ENCODE measurements around the gene KIAA0319L. TPM values are rescaled to one million over a fixed set of nuclear protein-coding genes. Genes with fewer than 3 reads are reported as not detected.
A peak's percentile ranks its signal among the peaks of the same experiment; 100 is the strongest.
"Not testable (repeated sequence)": the region's sequence is repeated elsewhere in the genome, so short reads cannot be mapped to it uniquely, and the experiment has no call there.

The KIAA0319L gene
- total RNA-seq, 1 donor from 2014 or later = 28.2 TPM

- no peak for ATAC-seq
Measured at GRCh38 chr1:35580949-35581388, 23.8 kb upstream of the KIAA0319L start.

DNA sequence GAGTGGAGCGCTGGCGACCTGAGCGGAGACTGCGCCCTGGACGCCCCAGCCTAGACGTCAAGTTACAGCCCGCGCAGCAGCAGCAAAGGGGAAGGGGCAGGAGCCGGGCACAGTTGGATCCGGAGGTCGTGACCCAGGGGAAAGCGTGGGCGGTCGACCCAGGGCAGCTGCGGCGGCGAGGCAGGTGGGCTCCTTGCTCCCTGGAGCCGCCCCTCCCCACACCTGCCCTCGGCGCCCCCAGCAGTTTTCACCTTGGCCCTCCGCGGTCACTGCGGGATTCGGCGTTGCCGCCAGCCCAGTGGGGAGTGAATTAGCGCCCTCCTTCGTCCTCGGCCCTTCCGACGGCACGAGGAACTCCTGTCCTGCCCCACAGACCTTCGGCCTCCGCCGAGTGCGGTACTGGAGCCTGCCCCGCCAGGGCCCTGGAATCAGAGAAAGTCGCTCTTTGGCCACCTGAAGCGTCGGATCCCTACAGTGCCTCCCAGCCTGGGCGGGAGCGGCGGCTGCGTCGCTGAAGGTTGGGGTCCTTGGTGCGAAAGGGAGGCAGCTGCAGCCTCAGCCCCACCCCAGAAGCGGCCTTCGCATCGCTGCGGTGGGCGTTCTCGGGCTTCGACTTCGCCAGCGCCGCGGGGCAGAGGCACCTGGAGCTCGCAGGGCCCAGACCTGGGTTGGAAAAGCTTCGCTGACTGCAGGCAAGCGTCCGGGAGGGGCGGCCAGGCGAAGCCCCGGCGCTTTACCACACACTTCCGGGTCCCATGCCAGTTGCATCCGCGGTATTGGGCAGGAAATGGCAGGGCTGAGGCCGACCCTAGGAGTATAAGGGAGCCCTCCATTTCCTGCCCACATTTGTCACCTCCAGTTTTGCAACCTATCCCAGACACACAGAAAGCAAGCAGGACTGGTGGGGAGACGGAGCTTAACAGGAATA, 20.1 kb upstream of the KIAA0319L start:
- peak; percentile 58 for ATAC-seq

DNA sequence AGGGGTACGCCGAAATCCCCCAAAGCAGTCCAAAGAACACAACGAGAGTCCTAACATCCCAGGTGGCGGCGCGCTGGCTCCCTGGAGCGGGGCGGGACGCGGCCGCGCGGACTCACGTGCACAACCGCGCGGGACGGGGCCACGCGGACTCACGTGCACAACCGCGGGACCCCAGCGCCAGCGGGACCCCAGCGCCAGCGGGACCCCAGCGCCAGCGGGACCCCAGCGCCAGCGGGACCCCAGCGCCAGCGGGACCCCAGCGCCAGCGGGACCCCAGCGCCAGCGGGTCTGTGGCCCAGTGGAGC, 19.5 kb upstream of the KIAA0319L start:
- ATAC-seq = not testable (repeated sequence)

DNA sequence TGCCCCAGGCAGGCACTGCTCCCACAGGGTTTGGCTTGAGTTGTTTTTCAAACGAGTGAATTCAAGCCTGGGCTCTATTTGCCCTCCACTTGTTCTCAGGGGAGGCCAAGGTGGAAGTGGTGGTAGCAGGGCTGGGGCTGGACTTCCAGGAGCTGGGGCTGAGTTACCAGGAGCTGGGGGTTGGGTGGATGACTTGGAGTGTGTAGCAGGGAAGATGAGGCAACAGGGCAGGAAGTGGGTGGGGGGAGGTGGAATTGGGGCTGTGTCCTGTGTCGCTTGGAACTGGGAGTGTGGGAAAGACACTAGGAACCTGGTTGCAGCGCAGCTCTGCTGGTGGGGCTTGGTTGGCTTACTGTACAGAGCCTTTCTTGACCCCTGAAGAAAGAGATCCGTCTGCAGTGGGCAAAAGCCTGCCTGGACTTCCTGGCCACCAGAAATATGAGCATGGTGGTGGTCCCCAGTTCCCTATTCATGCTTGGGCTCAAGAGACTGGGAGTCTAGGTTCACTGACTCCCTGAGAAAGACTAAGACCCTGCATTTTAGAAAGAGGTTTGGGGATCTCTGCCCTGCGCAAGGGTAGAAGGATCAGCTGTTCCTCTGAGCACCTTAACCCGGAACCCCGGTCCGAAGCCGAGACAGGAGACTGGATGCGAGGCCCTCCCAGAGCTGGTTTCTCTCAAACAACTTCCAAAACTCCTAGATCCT, 19.0 kb upstream of the KIAA0319L start:
- ATAC-seq = no peak

DNA sequence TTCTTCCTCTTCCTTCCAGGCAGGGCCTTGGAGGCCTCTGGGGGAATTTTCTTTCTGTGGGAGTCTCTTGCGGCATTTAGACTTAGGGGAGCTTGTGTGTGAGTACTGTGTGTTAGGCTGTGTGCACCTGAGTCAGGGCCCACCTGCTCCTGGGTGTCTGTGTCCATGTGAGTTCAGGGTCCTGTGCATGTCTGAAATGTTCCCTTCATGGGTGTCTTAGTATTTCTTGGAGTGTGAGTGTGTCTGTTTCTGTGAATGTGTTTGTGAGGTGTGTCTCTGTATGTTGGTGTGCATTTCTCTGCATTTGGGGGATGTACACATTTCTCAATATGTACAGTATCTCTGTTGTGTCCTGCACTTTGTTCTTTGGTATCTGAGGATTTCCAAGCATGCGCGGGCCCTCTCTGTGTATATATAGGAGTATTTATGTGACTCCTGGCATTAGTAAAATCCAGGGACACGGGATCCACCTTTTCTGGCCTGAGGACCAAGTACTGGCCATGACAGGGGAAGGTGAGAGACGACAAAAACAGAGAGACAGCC, 18.3 kb upstream of the KIAA0319L start:
- ATAC-seq = no peak

DNA sequence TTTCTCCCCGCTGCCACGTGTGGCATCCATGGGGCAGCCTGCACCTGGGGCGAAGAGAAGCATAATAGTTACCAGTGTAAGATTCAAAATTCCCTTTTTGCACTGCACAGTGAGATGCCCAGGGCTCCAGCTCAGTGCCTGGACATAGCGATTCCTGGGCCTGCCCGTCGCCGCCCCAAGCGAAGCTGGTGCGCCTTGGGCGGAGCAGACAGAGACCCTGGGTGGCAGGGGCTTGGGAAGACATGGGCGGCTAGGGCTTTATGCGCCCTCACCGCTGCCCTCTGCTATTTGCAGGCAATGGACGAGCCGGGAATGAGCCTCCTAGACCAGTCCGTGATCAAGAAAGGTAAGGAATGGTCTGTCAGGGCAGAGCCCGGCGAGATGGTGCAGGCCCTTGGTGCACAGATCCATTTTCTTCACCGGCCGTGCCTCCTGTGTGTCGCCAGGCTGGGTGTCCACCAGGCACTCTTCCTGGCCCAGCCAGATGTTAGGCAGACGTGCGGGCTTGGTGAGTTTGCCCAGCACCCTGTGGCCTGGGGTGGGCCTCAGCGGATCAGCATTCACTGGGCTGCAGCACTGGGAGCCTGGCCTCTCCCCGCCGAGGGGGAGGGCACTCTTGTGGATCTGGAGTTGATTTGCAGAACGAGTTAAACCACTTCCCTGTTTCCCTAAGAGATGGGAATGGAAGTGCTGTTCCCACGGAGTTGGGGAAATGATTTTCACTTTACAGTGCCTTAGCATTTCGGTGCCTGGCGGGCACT, 17.6 kb upstream of the KIAA0319L start:
- ATAC-seq = peak; percentile 17

DNA sequence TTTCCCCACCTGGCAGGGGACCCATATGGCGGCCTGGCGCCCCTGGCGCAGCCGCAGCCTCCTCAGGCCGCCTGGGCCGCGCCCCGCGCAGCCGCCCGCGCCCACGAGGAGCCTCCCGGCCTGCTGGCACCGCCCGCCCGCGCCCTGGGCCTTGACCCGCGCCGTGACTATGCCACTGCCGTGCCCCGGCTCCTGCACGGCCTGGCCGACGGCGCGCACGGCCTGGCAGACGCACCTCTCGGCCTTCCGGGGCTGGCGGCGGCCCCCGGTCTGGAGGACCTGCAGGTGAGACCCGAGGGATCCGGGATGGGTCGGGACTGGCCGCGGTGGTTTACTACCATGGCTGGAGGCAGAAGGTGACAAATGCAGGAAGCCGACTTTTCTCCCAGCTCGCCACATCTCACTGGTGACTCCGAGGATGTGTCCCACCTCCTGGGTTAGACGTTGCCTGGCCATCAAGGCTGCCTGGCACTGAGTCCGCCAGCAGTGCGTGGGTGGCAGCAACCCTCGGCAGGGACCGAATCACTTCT, 17.0 kb upstream of the KIAA0319L start:
- no peak for ATAC-seq

DNA sequence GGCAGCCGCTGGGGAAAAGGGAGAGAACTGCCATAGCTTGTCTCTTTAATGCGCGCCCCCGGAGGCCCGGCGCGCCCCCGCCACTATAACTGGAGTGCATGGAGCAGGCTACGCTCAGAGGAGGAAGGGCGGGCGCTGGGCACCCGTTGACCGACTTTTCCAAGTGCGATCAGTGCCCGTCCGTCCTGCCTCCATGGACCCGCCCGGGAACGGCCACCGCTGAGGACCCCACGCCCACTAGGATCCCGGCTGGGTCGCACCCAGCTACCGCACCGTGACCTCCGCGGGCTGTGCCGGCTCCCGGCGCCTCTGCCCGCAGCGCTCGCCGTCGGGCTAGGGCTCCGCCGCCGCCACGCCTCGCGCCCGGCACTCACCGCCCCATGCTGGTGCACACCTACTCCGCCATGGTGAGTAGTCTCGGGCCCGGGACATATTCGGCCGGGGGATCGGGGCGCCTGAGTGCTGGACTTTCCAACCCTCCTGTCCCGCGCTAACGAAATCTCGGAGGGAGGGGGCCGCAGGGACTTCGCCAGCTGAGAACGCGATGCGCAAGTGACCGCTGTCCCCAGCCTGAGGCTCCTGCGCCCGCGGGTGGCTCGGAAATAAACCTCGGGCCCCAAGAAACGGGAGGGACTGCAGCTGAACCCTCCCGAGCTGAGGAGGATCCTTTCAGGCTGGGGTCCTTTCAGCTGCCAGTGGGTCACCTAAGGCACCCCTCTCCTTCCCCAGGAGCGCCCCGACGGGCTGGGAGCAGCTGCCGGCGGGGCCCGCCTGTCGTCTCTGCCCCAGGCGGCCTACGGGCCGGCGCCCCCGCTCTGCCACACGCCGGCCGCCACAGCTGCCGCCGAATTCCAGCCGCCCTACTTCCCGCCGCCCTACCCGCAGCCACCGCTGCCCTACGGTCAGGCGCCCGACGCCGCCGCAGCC, 16.3 kb upstream of the KIAA0319L start, which contains the start of gene TFAP2E:
TSS of gene TFAP2E (plus strand) at position 117 of the 927 bp plus-strand sequence. CDS start at position 381, 264 bp downstream.
- ATAC-seq = peak; percentile 38

GRCh38 chr1:35572296-35572695, 15.1 kb upstream of the KIAA0319L start:
- ATAC-seq = peak; percentile 19

- no peak for ATAC-seq
Measured at GRCh38 chr1:35571263-35571662, 14.1 kb upstream of the KIAA0319L start.

- ATAC-seq = no peak
Measured at GRCh38 chr1:35570589-35571137, 13.5 kb upstream of the KIAA0319L start.

DNA sequence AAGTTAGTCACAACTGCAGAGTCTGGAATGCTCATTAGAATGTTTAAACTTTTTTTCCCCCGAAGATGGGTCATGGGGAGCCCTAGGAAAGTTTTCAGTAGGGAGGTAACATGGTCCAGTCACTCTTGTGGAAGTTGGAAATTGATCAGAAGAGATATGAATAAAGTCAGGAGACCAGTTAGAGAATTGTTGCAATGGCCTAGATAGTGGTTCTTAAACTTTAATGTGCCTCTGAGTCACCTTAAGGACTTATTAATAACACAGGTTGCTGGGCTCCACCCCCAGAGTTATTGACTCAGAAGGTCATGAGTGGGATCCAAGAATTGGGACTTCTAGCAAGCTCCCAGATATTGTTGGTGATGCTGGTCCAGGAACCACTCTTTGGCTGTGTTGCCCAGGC, 12.7 kb upstream of the KIAA0319L start:
- ATAC-seq = no peak

DNA sequence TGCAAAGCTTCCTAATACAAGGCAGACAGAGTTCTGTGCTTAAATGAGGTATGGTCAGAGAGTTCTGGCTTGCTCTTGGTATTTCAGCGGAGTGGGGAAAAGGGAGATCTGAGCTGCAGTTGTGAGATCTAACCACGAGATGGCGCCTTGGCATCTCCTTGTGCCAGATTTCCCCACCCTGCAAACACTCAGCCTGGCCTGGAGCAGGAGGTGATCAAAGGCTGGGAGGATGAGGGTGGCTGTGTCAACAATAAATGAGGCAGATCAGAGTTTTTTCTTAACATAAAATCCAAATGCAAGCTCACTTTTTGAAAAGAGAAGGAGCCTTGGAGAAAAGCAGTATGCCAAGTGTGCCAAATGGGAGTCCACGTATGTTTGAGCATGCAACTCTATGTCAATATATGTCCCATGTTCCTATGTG, 11.8 kb upstream of the KIAA0319L start:
- ATAC-seq = peak; percentile 40

DNA sequence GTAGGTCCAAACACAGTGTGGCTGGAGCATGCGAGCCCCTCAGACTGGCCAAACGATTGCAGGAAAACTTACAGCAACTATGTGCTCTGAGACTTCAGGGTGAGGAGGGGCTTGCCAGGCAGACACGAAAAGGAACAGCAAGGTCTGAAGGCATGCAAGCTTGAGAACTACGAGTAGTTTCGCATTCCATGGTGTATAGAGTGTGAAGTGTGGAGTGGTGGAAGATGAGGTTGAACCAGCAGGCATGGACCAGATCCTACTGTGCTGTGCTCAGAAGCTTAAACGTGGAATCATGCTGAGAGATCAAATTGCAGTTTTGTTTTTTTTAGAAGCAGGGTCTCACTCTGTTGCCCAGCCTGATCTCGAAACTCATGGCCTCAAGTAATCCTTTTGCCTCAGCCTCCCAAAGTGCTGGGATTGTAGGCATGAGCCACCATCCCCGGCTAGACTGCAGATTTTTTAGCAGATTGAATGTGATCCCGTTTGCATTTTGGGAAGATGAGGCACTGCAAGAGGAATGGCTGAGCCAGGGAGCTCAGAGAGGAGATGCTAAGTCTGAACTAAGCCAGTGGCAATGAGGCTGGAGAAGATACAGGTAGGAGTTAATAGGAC, 10.8 kb upstream of the KIAA0319L start:
- no peak for ATAC-seq

GRCh38 chr1:35565742-35566133, 8.5 kb upstream of the KIAA0319L start:
- ATAC-seq = no peak

DNA sequence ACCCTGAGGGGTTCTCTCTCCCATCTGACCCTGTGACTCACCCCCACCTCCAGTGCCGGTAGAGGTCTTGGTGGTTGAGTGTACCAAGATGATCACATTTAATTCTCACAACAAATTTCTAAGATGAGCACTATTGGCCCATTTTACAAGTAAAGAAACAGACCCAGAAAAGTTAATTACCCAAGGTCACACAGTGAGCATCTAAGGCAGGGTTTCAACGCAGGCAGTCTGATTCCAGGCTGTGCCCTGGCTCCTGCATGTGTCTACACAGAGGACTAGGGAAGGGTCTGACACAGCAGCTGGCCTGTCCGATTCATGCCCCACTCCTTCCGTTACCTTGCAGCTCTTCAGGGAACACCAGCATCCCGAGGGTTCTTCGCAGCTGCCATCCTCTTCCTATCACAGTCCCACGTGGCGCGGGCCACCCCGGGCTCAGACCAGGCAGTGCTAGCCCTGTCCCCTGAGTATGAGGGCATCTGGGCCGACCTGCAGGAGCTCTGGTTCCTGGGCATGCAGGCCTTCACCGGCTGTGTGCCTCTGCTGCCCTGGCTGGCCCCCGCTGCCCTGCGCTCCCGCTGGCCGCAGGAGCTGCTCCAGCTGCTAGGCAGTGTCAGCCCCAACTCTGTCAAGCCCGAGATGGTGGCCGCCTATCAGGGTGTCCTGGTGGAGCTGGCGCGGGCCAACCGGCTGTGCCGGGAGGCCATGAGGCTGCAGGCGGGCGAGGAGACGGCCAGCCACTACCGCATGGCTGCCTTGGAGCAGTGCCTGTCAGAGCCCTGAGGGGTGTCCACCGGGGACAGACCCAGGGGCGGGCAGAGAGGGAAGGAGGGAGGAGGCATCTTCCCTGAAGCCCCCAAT, 7.9 kb upstream of the KIAA0319L start:
- no peak for ATAC-seq

DNA sequence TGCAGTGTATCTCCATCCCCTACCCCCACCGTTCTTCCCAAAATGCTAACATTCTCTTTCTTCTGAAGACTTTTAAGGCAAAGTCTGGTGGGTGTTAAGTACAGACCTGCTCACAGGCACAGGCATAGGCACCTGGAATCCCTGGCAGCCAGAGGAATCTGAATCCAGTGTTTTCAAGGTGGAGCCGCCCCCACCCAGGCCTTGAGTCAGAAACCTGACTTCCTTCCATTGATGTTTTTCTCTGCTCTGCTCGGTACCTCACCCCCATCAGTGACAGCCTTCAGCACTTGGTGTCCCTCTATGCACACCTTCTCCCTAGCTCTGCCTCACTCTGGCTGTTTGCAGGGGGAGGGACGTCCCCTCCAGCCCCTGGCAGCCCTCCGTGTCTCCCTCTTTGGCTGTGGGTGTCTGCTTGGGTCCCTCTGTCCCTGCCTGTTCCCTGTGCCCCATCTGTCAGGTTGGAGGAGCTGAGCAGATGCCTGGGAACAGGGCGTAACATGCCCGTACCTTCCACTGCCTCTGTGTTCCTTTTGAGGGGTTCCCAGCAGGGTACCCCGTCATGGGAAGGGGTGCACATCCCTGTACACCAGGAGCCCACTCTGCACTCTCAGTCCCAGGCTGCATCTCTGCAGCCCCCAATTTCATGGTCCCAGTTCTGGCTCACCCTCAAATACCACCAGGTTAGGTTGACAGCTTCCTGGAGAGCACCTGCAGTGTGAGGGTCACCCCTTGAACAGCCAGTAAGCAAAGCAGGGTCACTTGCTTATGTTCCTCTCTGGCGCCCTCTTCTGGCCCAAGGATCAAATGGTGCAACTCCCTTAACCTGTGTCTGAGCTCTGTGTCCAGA, 7.1 kb upstream of the KIAA0319L start:
- ATAC-seq = peak; percentile 50

- no peak for ATAC-seq
Measured at GRCh38 chr1:35563166-35563565, 6.0 kb upstream of the KIAA0319L start.
